AG04450 (cell line): ENCODE results near the gene TLNRD1. TPM values are rescaled to one million over a fixed set of nuclear protein-coding genes. Genes with fewer than 3 reads are reported as not detected.

Experiments
- CTCF ChIA-PET: fragments of 300-600, 350-600 bp; formaldehyde crosslinking; extraction: SDS; loops from one replicate; lab custom pipeline; 2022; ENCODE audit warnings: antibody characterized with exemption, inconsistent platforms; lab: Charles Lee
- POLR2A ChIA-PET: fragments of 350-600 bp; formaldehyde crosslinking; extraction: SDS; loops from one replicate; lab custom pipeline; 2021; ENCODE audit warnings: antibody characterized with exemption, inconsistent platforms; lab: Yijun Ruan, JAX
- DNase-seq: peaks from one replicate; pipeline ENCODE4 v3.0.0-alpha.2; 2011; ENCODE audit warnings: low read depth, low spot score
- H3K27ac ChIP-seq: one replicate; pipeline ENCODE4 v1.5.1; 2012; ENCODE audit warnings: low read depth, low read length, control low read depth
- H3K27me3 ChIP-seq: one replicate; pipeline ENCODE4 v1.6.0; 2012; ENCODE audit warnings: low read length; ENCODE audit not compliant: control insufficient read depth, insufficient read depth
- H3K4me3 ChIP-seq: 2 replicates; pipeline ENCODE4 v1.5.1; 2011; ENCODE audit warnings: mild to moderate bottlenecking, low read depth, low read length, control low read depth
- H3K9me3 ChIP-seq: 2 replicates; pipeline ENCODE4 v1.5.1; 2012; ENCODE audit warnings: low read length; ENCODE audit not compliant: control insufficient read depth, insufficient read depth
- CTCF ChIP-seq: IDR thresholded peaks from 2 replicates; pipeline ENCODE4 v1.5.1; 2011; ENCODE audit warnings: low read depth, low read length, control low read depth, inconsistent platforms
- polyA plus RNA-seq: library from polyadenylated mRNA; depleted of rRNA; stranded (reverse); fragments of >200 nt; gene quantifications from 2 replicates; pipeline ENCODE4 v1.2.3, GENCODE V29; 2011

TLNRD1 gene
- polyA plus RNA-seq, 1 experiment, result 3.5 TPM

DNA sequence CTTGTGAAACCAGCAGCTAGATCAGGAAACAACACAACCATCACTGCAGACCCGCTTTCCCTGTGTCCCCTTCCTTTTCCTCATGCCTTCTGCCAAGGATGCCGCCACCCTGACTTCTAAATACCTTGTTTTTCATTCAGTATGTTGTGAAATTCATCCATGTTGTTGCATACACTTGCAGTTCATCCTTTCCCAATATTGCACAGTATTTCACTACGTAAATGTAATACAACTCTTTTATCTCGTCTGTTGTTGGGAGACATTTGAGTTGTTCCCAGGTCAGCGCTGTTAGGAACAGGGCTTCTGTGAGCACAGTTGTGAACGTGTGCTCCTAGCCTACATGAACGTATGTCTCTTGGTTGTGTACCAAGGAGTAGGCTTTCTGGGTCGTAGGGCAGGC, 24.2 kb downstream of the TLNRD1 start:
- DNase-seq, result no peak
- no peaks in the 10 kb centered on the region for H3K27me3 ChIP-seq
- H3K9me3 ChIP-seq, result no peaks in the 10 kb centered on the region; the same call in 1 of the 2 replicates
- TF ChIP-seq CTCF, result no peak
- POLR2A ChIA-PET, result no interaction called here
- CTCF ChIA-PET, result interaction anchor here (1.1 kb wide), 1 partner anchor 241 kb away, joined by 4 read pairs; no protein-coding TSS in a partner anchor
- H3K4me3 ChIP-seq, result no peak overlapping the region
- no peak overlapping the region for H3K27ac ChIP-seq

GRCh38 chr15:81025721-81026370, 25.1 kb downstream of the TLNRD1 start:
- H3K9me3 ChIP-seq, result peaks cover 1% of the 10 kb centered on the region; the same call in 1 of the 2 replicates
- ChIA-PET POLR2A (no interaction called here), CTCF (interaction anchor here (1.1 kb wide), 1 partner anchor 240 kb away, joined by 4 read pairs; no protein-coding TSS in a partner anchor)
- no peak overlapping the region for H3K27ac ChIP-seq
- no peak for TF ChIP-seq CTCF
- H3K4me3 ChIP-seq, result no peak overlapping the region
- no peak for DNase-seq
- no peaks in the 10 kb centered on the region for H3K27me3 ChIP-seq

GRCh38 chr15:81026836-81027599, 26.3 kb downstream of the TLNRD1 start:
- ChIA-PET POLR2A (no interaction called here), CTCF (no interaction called here)
- Histone ChIP-seq H3K9me3 (peaks cover 3% of the 10 kb centered on the region; the same call in 1 of the 2 replicates), H3K4me3 (no peak overlapping the region), H3K27ac (no peak overlapping the region), H3K27me3 (peaks cover 2% of the 10 kb centered on the region)
- no peak for DNase-seq
- no peak for TF ChIP-seq CTCF

DNA sequence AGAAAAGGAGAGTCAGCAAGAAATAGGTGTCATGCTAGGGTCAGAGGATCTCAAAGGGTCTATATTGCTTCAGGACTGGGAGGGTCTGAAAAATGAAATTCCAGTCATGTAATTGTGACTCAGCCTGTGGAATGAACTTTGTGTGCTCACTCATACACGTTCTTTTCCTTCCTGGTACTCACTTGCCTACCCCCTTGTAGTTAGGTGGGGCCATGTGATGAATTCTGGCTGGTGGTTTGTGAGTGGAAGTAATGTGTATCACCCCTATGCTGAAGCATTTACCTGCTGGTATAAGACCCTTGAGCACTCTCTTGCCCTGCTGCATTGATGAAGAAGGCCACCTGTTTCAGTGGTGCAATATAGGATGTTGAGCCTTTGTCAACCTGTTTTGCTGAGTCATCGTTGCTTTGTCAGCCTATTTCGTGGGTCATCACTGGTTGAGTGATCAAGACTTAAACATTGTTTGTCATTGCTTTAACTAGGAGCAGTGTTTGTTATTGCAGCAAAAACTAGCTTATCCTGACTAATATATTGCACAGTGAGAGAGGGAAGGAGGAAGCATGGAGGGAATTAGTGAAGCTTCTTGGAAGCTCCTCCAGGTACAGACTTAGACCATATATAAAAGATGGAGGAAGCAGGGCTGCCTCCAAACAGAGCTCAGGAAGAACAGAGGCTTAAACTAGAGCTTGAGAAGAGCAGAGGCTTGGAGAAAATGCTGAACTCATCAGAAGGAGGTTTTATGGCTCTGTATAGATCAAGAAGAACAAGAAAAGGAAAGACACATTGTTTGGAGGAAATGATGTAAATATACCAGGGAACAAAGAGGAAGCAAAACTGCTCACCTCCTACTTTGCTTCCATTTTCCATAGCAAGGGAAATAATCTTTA, 28.9 kb downstream of the TLNRD1 start:
- peaks cover 2% of the 10 kb centered on the region for H3K27me3 ChIP-seq
- no peak overlapping the region for H3K27ac ChIP-seq
- CTCF ChIA-PET, result interaction anchor here (1.1 kb wide), 1 partner anchor 236 kb away, joined by 4 read pairs; no protein-coding TSS in a partner anchor
- POLR2A ChIA-PET, result no interaction called here
- no peak for DNase-seq
- H3K4me3 ChIP-seq, result no peak overlapping the region
- H3K9me3 ChIP-seq, result peaks cover 3% of the 10 kb centered on the region; the same call in 1 of the 2 replicates
- TF ChIP-seq CTCF, result no peak
